GM19193 (cell line): Measurements from ENCODE around the gene RC3H2.

ENCODE experiments used
- POLR2A ChIP-seq: IDR thresholded peaks from 4 replicates; pipeline ENCODE4 v1.6.1; 2011; ENCODE audit not compliant: insufficient read depth, insufficient read length; ENCODE audit errors: extremely low read depth

RC3H2 gene

DNA sequence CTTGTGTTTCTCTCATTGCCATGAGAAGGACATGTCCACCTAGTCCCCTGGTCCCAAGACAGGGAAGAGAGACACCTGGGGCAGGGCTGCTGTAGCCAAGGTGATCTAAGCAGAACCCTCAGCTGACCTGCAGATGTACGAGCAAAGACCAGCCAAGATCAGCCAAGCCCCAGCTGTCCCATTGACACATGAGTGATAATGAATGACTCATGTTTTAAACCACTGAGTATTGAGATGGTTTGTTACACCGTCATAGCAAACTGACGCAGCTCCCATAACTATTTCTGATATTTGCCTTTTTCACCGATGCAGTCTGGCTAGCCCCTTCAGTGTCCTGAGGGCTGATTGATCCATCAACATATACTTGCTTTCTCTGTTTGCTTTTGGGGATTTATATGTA, 98.5 kb downstream of the RC3H2 start:
- no peak for TF ChIP-seq POLR2A

DNA sequence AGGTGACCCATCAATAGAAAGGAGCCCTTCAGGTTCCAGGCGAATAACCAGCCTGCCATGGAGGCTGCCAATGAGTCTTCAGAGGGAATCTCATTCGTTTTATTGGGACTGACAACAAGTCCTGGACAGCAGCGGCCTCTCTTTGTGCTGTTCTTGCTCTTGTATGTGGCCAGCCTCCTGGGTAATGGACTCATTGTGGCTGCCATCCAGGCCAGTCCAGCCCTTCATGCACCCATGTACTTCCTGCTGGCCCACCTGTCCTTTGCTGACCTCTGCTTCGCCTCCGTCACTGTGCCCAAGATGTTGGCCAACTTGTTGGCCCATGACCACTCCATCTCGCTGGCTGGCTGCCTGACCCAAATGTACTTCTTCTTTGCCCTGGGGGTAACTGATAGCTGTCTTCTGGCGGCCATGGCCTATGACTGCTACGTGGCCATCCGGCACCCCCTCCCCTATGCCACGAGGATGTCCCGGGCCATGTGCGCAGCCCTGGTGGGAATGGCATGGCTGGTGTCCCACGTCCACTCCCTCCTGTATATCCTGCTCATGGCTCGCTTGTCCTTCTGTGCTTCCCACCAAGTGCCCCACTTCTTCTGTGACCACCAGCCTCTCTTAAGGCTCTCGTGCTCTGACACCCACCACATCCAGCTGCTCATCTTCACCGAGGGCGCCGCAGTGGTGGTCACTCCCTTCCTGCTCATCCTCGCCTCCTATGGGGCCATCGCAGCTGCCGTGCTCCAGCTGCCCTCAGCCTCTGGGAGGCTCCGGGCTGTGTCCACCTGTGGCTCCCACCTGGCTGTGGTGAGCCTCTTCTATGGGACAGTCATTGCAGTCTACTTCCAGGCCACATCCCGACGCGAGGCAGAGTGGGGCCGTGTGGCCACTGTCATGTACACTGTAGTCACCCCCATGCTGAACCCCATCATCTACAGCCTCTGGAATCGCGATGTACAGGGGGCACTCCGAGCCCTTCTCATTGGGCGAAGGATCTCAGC, 104.8 kb downstream of the RC3H2 start, which contains the start of gene OR1K1:
TSS of gene OR1K1 (plus strand) at position 58 of the 995 bp plus-strand sequence. CDS start at position 58, 0 bp downstream.
- TF ChIP-seq POLR2A, result no peak

DNA sequence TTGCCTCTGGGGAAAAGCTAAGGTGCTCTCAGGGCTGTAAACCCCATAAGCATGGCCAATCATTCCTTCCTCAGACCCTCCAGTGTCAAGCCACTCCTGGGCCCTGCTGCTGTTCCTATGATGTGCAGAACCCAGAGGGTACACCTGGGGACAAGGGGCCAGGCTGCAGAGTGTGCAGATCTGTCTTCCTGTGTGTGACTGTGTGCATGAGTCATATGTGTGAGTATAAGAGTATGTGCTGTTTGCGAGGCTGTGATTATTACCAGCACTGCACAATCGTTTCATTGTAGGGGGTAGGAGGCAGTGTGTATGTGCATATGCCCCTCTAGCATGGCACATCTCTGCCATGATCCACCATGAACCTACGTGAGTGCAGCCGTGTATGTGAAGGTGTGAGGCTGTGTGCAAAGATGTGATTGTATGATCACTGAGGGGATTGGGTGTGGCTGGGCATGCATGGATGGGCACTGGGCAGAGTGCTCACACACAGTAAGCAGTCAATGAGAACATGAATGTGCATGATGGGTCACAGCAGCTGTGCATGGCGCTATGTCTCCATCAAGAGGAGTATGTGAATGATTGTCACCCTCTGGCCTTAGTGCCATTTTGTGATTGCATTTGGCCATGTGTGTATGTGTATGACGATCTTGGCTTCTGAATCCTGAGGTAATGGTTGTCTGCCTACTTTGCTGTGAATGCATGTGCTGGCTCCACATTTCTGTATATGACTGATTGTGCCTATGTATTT, 107.7 kb downstream of the RC3H2 start:
- TF ChIP-seq POLR2A, result no peak
